Measurements from ENCODE around the gene ATG2B. TPM values are rescaled to one million over a fixed set of nuclear protein-coding genes. Genes with fewer than 3 reads are reported as not detected.

Gene ATG2B
- total and polyA plus RNA-seq, 4 donors: 23.3 to 46.2 (median 30.7) TPM

Small RNAs within 50 kb of the gene (small RNA-seq; reads per million reads assigned to genes)
- 0.06 reads per million for gene RNU2-33P (ENCODE audit: low replicate concordance)

Other genes starting within 250 kb of the ATG2B start
- 1 to 10 TPM; 2.8 to 3.4 TPM for gene BDKRB2, start 158.5 kb downstream of the ATG2B start, total RNA-seq
- gene BDKRB2, start 158.5 kb downstream of the ATG2B start, polyA plus RNA-seq (ENCODE audit: insufficient read length in 2 of 2): 1 to 10 TPM; 1.3 to 1.4 TPM
- gene BDKRB1, start 107.1 kb downstream of the ATG2B start, total RNA-seq: under 1 TPM in 1 of 2 donors, not detected in 1; 0.28 TPM
- gene BDKRB1, start 107.1 kb downstream of the ATG2B start, polyA plus RNA-seq (ENCODE audit: insufficient read length in 2 of 2): under 1 TPM in 1 of 2 donors, not detected in 1; 0.95 TPM
- 10 to 100 TPM; 23.0 to 41.7 TPM for gene GSKIP, start 185 bp upstream of the ATG2B start, total RNA-seq
- 10 to 100 TPM; 20.1 to 23.6 TPM for gene GSKIP, start 185 bp upstream of the ATG2B start, polyA plus RNA-seq (ENCODE audit: insufficient read length in 2 of 2)
- gene AK7, start 28.8 kb upstream of the ATG2B start, total RNA-seq: 10 to 100 TPM in 1 of 2 donors, 1 to 10 TPM in 1; 3.3 to 10.5 TPM
- 1 to 10 TPM; 5.4 to 7.7 TPM for gene AK7, start 28.8 kb upstream of the ATG2B start, polyA plus RNA-seq (ENCODE audit: insufficient read length in 2 of 2)
- 100 to 1,000 TPM; 126 to 197 TPM for gene PAPOLA, start 139.0 kb upstream of the ATG2B start, total RNA-seq
- 100 to 1,000 TPM; 122 to 153 TPM for gene PAPOLA, start 139.0 kb upstream of the ATG2B start, polyA plus RNA-seq (ENCODE audit: insufficient read length in 2 of 2)